Stimulated activated CD8-positive, alpha-beta memory T cell treated with anti-CD3 and anti-CD28 coated beads, Interleukin-4, amount 100 ng/mL, for 4 hours (primary cell): ENCODE measurements around the gene SLC16A5.
"Not testable (repeated sequence)": the region's sequence is repeated elsewhere in the genome, so short reads cannot be mapped to it uniquely, and the experiment has no call there.

Experiments
- DNase-seq, 2 donors: peaks; one replicate each; pipeline ENCODE4 v3.0.0-alpha.2; 2020; ENCODE audit warnings: low read depth in 2 of 2, low spot score in 1 of 2

SLC16A5 gene

DNA sequence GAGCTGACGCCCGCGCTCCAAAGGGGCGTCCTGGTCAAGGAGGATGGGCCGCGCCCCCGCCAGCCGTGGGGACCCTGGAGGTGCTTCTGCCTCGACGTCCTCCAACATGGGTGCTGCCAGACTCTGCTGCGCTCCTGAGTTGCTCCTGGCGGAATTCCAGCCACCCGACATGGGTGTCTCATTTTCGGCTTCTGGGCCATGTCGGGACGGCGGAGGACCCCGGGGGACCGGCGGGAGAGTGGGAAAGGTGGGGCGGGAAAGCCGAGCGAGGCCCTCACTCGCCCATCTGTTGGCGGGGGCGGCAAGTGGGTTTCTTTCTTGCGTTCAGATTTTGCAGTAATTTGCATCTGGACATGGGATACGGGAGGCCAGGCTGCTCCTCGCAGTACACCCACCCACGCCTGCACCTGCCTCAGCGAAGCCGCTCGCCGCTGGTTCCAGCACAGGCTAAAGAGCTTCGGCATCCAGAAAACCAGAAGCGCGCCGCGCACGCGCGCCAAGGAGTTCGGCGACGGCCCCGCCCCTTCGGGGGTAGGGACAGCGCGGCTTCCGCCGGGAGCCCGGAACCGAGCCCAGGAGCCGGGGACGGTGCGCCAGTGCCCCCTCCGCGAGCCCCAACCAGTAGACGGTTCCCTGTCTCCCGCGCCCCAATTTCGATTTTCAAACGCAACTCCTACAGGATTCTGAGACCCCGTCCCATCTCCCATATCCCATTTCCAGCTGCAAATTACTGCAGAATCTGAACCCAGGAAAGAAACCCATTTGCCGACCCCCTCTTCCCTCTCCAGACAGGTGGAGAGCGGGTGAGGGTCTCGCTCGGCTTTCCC is 21.9 kb downstream of the SLC16A5 start, which contains the start of gene ARMC7:
Gene ARMC7 (plus strand): TSS at position 563 of the 827 bp plus-strand sequence. CDS start 320 bp downstream, outside the sequence.
- peak; percentile 69 to 82 for DNase-seq

- DNase-seq, result no peak
Observed at GRCh38 chr17:75110234-75110937, 22.6 kb downstream of the SLC16A5 start.

DNA sequence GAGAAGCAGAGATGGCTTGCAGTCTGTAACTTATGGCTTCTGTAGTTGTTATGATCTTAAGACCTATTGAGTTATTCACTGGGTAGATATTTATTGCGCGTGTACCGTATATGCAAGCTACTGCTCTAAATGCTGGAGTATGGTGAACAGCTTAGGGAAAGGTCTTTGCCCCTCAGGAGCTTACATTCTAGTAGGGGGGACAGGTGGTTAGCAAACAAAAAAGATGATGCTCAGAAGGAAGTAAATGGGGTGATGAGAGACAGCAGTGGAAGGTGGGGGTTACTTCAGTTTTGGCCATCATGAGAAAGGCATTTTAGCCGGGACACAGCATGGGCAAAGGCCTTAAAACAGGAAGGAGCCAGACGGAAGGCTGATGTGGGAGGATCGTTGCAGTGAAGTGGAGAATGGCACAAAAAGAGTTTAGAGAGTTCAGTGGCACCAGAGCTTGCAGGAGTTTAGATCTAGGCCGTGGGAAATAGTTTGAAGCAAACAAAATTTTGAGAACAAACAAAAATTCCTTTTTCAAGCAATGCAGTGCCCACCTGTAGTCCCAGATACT is 24.1 kb downstream of the SLC16A5 start:
- no peak for DNase-seq

- peak; percentile 80 to 83 for DNase-seq
Observed at GRCh38 chr17:75113798-75114551, 26.2 kb downstream of the SLC16A5 start.

DNA sequence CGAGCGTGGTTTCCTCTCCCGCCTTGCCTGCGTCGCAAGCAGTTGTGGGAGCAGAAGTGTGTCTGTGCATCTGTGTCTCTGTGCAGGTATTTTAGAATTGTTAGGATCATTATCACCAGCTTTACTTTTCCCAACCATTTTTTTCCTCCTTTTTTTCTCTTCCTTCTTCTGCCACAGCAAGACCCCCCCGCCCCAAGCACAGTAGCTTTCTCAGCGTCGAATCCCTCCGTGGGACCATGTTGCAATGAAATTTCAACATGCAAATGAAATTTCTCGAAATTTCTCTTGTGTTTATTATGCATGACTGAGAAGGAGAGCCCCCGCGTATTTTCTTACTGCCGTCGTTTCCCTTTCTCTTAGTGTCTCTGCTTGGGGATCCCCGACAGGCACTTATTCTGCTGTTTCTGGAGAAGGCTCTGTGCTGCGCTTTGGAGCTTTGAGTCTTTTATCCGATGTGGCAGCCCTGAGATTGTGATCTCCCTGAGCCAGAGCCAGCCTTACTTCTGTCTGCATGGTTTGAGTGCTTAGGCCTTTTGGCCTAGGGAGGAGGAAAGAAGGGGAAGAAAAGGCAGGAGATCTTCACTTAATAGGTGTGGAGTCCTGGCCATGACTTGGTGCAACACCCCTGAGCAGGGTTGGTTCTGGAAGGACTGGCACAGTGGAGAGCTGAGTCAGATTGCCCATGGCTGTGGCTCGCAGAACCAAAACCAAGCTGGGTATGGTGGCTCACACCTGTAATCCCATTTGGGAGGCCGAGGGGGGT is 27.0 kb downstream of the SLC16A5 start:
- no peak for DNase-seq

GRCh38 chr17:75115555-75115954 is 27.8 kb downstream of the SLC16A5 start:
- DNase-seq, result no peak

GRCh38 chr17:75116737-75117136 is 29.0 kb downstream of the SLC16A5 start:
- no peak for DNase-seq

DNA sequence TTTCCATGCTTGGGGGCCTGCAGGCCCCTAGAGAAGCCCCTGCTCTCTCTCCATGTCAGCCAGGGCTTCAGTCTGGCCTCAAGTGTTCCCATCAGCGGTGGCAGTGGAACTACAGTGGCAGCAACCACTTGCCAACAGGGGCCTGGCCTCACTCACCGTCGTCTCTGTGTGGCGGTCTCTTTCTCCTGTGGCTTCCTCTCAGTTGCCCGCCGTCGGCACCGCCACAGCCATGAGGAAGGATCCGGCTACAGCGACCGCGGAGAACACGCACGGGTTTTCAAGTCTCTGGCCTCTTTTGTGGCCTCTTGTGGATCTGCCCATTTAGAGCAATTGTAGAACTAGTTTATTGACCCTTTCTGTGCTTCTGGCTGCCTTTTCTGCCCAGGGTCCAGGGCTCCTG is 30.6 kb downstream of the SLC16A5 start:
- no peak for DNase-seq

DNA sequence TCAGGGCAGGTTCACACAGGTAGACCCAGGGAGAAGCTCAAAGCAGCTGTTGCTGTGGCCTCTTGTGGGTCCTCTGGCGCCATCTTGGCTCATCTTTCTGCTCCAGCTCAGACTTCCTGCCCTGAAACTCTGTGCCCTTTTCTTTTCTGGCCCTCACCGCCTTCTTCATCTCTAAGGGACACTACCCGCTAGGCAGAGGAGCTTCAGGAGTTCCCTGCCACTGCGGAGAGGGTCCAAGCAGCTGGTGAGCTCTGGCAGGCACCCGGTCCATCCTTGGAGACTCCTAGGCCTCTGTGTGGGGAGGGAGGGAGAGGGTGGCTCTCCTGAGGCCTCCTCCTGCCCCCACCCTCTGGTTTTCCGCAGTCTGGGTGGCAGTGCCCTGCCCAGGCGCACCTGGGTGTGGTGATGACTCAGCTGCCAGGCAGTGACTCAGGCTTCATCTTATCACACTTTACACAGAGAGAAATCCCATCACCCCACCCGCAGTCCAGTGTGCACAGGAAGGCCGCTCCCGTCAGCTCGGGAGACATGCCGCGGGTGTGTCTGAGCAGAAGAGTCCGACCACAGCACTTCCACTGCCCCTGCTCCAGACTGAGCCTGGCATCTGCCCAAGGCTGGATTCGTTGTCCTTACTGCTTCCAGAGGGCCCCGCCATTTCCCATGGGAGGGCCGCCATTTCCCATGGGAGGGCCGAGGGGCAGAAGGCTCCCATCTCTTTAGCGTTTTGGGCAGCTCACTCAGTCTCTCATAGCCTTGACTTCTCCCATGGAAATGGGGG is 36.5 kb downstream of the SLC16A5 start:
- DNase-seq, result peak; percentile 36 to 40

- no peak for DNase-seq
Observed at GRCh38 chr17:75124819-75125162, 37.0 kb downstream of the SLC16A5 start.

DNA sequence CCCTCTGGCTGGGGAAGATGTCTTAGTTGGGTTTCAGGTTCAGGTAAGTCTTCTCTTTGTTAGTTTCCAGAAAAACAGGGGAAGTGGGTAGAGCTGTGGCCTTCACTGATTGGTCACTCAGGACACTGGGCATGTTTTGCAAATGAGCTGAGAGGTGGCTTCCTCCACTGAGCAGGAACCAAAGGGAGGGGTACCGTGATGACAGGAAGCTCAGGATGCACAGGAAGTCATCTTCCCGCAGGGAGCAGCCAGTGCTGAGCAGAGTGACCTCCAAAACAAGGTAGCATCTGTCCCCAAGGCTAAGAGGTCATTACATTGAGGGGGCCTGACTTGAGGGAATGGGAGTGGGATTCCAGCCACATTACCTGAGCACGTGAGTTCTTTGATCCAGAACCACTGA is 38.2 kb downstream of the SLC16A5 start:
- no peak for DNase-seq

DNA sequence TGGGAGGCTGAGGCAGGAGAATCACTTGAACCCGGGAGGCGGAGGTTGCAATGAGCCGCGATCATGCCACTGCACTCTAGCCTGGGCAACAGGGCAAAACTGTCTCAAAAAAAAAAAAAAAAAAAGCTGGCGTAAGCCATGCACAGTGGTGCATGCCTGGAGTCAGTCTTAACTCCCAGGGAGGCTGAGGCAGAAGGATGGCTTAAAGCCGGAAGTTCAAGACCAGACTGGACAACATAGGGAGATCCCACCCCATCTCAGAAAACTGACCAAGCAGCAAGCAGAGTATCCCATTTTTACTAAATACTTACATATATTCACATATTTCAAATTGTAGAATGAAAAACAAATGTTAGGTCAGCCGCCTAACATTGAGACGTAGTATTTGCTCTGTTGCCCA is 39.2 kb downstream of the SLC16A5 start:
- no peak for DNase-seq

DNA sequence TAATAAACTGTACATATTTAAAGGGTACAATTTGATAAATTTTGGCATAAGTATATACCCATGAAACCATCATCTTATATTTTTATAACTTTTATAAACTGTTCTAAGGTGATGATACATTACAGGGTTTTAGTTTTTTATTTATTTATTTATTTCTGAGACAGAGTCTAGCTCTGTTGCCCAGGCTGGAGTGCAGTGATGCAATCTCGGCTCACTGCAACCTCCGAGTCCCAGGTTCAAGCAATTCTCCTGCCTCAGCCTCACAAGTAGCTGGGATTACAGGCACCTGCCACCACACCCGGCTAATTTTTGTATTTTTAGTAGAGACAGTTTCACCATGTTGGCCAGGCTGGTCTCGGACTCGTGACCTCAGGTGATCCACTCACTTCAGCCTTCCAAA is 40.2 kb downstream of the SLC16A5 start:
- not testable (repeated sequence) for DNase-seq

DNA sequence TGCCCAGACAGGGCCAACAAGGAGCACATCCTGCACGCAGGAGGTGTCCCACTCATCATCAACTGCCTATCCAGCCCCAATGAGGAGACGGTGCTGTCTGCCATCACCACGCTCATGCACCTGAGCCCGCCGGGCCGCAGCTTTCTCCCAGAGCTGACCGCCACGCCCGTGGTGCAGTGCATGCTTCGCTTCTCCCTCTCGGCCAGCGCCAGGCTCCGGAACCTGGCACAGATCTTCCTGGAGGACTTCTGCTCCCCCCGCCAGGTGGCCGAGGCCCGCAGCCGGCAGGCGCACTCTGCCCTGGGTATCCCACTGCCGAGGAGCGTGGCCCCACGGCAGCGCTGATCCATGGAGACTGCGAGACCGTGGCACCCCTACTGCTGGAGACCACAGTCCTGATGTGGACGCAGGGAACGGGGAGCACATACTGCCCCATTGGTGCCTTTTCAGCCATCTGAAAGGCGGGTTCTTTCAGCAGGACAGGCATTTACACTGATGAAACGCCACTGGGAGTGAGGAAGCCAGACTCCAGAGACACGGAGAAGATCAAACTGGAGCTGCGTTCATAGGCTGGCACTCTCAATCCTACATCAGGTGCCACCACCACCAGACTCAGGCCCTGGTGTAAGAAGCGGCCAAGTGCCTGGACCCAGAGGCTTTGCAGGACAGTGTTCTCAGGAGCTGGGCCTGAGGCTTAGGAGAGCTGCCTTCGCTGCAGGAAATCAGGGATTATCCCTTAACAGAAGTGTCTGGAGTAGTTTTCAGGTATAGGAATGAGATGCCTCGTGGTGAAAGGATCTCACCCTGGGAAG is 41.1 kb downstream of the SLC16A5 start:
- no peak for DNase-seq

GRCh38 chr17:75129576-75129975 is 41.8 kb downstream of the SLC16A5 start:
- DNase-seq, result no peak

GRCh38 chr17:75130059-75130631 is 42.4 kb downstream of the SLC16A5 start:
- DNase-seq, result no peak

GRCh38 chr17:75130632-75131277 is 43.0 kb downstream of the SLC16A5 start:
- DNase-seq, result no peak
